T-helper 1 cell treated with Interleukin-12 subunit alpha and Interleukin-12 subunit beta and Interleukin-4 antibody, amounts not matched to agents 30 μg/mL and 1 μg/mL, for 36 hours (primary cell): ENCODE measurements around the gene STAT4.

Source experiments
- H3K27ac Mint-ChIP-seq: one replicate; pipeline ENCODE4 v1.8.0; 2021; ENCODE audit warnings: mild to moderate bottlenecking, mixed read lengths
- H3K27me3 Mint-ChIP-seq: one replicate; pipeline ENCODE4 v1.8.0; 2021; ENCODE audit warnings: low read depth, mixed read lengths
- H3K36me3 Mint-ChIP-seq: one replicate; pipeline ENCODE4 v1.8.0; 2021; ENCODE audit warnings: low read depth, mixed read lengths
- H3K4me1 Mint-ChIP-seq: one replicate; pipeline ENCODE4 v1.8.0; 2021; ENCODE audit warnings: low read depth, mixed read lengths
- H3K4me3 Mint-ChIP-seq: one replicate; pipeline ENCODE4 v1.8.0; 2021; ENCODE audit warnings: mild to moderate bottlenecking, moderate library complexity, mixed read lengths
- H3K9me3 Mint-ChIP-seq: one replicate; pipeline ENCODE4 v1.8.0; 2021; ENCODE audit warnings: mixed read lengths

STAT4 gene

DNA sequence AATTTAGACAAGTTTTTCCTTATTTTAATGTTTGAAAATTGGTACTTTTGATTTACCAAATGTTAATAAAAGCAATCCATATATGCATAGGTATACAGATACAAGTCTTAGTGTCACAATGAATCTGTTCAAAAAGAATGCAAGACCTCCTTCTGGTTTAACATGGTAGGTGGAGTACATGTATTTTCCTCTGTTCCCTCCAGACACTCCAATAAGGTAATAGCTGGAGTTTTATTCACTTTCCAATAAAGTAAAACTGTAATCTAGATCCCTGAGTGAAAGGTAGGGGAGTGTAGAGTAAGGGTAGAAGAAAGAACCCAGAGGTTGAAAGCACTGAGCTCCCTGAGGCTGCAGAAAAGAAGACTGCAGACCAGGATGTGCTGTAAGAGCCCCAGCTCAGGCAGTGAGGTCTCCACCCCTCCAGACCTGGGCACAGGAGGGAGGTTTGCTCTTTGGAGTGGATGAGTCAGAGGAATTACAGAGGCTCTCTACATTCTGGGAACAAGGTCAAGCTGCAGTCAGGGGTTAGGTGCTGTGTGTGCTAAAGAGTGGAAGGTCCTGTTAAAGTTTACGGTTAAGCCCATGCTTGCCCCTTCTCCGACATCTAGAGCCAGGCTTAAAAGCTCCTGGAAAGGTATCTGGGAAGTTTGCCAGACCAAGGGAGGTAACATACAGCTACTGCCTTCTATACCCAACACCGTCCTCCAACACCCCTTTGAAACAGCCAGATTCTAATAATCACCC, 109.2 kb downstream of the STAT4 start:
- Mint-ChIP-seq H3K27me3 (no peaks in the 10 kb centered on the region), H3K4me1 (peaks cover 42% of the 10 kb centered on the region), H3K36me3 (peaks cover 69% of the 10 kb centered on the region), H3K9me3 (peaks cover 10% of the 10 kb centered on the region), H3K27ac (peak overlapping the region; percentile 21), H3K4me3 (no peak overlapping the region)

DNA sequence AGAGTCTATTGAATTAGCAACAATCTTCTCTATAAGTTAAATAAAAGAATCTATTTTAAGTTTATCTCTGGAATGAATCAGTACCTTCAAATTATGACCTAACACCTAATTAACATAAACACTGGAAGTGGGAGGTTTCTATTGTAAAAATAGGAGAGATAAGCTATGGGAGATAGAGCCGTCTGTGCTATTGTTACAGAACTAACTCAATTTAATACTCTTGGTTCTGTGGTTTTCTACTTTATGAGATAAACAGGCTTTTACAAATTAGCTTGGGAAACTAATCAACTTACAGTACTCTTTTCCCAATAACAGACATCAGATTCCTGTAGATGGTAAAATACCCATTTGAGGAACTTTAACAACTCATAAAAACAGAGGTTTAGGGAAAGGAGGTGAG, 111.2 kb downstream of the STAT4 start:
- no peak overlapping the region for H3K4me3 Mint-ChIP-seq
- H3K27me3 Mint-ChIP-seq = no peaks in the 10 kb centered on the region
- peaks cover 44% of the 10 kb centered on the region for H3K4me1 Mint-ChIP-seq
- H3K9me3 Mint-ChIP-seq = peaks cover 7% of the 10 kb centered on the region
- peaks cover 69% of the 10 kb centered on the region for H3K36me3 Mint-ChIP-seq
- peak overlapping the region; percentile 91 for H3K27ac Mint-ChIP-seq

GRCh38 chr2:191038741-191039140, 112.1 kb downstream of the STAT4 start:
- H3K27ac Mint-ChIP-seq = peak overlapping the region; percentile 91
- no peaks in the 10 kb centered on the region for H3K9me3 Mint-ChIP-seq
- no peaks in the 10 kb centered on the region for H3K27me3 Mint-ChIP-seq
- peak overlapping the region; percentile 66 for H3K4me3 Mint-ChIP-seq
- peaks cover 44% of the 10 kb centered on the region for H3K4me1 Mint-ChIP-seq
- H3K36me3 Mint-ChIP-seq = peaks cover 65% of the 10 kb centered on the region

GRCh38 chr2:191038241-191038725, 112.5 kb downstream of the STAT4 start:
- no peaks in the 10 kb centered on the region for H3K9me3 Mint-ChIP-seq
- H3K4me3 Mint-ChIP-seq = peak overlapping the region; percentile 66
- peaks cover 44% of the 10 kb centered on the region for H3K4me1 Mint-ChIP-seq
- peak overlapping the region; percentile 91 for H3K27ac Mint-ChIP-seq
- peaks cover 65% of the 10 kb centered on the region for H3K36me3 Mint-ChIP-seq
- no peaks in the 10 kb centered on the region for H3K27me3 Mint-ChIP-seq

- Mint-ChIP-seq H3K27ac (peak overlapping the region; percentile 91), H3K4me3 (peak overlapping the region; percentile 23), H3K36me3 (peaks cover 69% of the 10 kb centered on the region), H3K9me3 (no peaks in the 10 kb centered on the region), H3K4me1 (peaks cover 50% of the 10 kb centered on the region), H3K27me3 (no peaks in the 10 kb centered on the region)
These were observed 113.4 kb downstream of the STAT4 start for GRCh38 chr2:191037351-191037750.

- peaks cover 44% of the 10 kb centered on the region for H3K4me1 Mint-ChIP-seq
- peaks cover 69% of the 10 kb centered on the region for H3K36me3 Mint-ChIP-seq
- H3K9me3 Mint-ChIP-seq = no peaks in the 10 kb centered on the region
- no peak overlapping the region for H3K4me3 Mint-ChIP-seq
- H3K27me3 Mint-ChIP-seq = no peaks in the 10 kb centered on the region
- H3K27ac Mint-ChIP-seq = no peak overlapping the region
These were observed 114.4 kb downstream of the STAT4 start for GRCh38 chr2:191036363-191036762.

DNA sequence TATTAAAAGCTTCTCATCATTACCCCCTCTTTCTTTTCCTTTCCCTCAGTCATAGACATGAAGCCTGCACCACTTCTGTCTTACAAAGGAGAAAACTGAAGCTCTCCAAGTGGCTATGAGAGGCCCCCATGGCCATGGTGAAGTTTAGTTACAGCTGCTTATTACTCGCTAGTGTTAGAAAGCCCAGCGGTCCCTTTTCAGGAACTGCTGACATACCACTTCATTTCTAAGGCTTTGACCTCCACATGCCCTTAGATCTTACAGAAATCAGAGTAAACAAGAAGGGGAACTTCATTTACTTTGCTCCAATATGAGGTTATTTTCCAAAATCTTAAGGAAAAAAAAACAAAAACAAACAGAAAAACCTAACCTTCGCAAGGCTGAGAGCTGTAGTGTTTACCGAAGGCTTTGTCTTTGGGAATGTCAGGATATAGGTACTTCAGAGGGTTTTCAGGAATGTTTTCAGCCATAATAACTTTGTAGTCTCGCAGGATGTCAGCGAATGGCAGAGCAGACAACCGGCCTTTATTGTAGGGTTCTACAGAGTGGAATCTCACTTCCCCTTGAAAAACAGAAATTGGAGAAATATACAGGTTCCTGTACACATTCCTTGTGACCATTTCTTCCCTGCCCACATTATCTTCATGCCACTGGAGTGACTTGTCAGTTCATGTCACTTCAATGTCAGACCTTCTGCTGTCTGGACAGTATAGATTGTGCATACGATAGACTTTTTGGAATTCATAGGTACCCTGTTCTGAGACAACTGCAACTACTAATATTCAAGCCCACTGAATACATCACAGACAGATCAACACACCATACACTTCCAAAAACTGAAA, 118.0 kb downstream of the STAT4 start:
- no peaks in the 10 kb centered on the region for H3K9me3 Mint-ChIP-seq

GRCh38 chr2:191031256-191031655, 119.5 kb downstream of the STAT4 start:
- H3K9me3 Mint-ChIP-seq = no peaks in the 10 kb centered on the region
- H3K27me3 Mint-ChIP-seq = no peaks in the 10 kb centered on the region
- H3K4me1 Mint-ChIP-seq = peaks cover 44% of the 10 kb centered on the region
- H3K4me3 Mint-ChIP-seq = no peak overlapping the region
- peaks cover 66% of the 10 kb centered on the region for H3K36me3 Mint-ChIP-seq
- peak overlapping the region; percentile 8 for H3K27ac Mint-ChIP-seq

More for the DNA sequence above, 118.0 kb downstream of the STAT4 start:
- Mint-ChIP-seq H3K4me1 (peaks cover 50% of the 10 kb centered on the region), H3K36me3 (peaks cover 70% of the 10 kb centered on the region), H3K27ac (no peak overlapping the region), H3K27me3 (no peaks in the 10 kb centered on the region), H3K4me3 (no peak overlapping the region)

DNA sequence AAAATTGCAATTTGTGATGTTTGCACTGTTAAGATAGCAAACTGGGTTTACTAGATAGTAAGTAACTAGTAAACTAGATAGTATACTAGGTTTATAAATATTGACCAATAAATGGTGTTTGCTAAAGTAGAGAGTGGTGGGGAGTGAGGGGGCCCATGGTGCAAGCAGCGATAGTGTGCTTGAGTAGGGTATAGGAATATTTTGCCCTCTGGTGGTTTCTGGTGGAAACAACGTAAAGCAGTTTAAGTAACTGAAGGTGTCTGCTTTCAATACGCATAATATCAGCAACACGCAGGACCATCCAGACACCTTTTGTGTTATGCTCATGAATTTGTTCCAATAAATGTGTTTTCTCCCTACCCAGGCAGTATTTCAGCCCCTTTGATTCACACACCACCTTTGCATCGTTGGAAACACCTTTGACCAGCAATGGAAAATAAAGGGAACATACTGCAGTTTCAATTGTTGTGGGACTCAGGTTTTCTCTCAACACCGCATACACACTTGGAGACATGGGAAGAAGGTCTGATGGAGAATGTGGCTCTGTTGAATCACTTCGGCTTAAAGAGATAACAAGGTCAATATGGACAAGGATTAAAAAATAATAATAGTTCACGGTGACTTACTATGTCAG, 120.2 kb downstream of the STAT4 start:
- Mint-ChIP-seq H3K27ac (peak overlapping the region; percentile 8), H3K4me1 (peaks cover 49% of the 10 kb centered on the region), H3K9me3 (peaks cover 4% of the 10 kb centered on the region), H3K27me3 (no peaks in the 10 kb centered on the region), H3K4me3 (peak overlapping the region; percentile 12), H3K36me3 (peaks cover 67% of the 10 kb centered on the region)

DNA sequence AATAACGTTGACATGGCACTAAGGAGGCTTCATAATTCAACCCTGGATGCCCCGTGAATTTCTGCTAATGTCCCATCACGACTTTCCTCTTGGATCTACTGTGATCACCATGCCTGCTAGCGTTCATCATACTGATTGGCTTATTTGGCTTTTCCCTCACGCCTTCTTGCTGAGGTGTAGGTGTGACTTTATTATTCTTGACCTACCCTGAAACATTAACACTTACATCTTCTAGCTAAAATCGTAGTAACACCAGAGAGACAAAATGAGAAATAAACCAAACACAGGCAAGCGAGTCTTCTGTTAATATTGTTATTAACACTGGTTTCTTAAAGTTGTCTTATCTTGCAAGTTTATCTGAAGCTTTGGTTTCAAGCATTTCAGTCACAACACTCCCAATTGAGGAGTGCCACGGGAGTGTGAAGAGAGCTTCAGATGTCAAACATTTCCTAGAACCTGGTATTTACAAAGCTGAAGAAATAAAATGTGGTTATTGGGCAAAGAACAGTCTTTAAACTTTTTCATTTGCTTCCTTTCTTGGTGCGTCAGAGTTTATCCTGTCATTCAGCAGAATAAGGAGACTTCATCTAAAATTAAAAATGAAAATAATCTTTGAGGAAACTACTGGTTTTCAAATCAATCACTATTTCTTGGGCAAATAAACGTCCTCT, 121.4 kb downstream of the STAT4 start:
- peaks cover 4% of the 10 kb centered on the region for H3K9me3 Mint-ChIP-seq
- H3K27me3 Mint-ChIP-seq = no peaks in the 10 kb centered on the region
- H3K4me1 Mint-ChIP-seq = peaks cover 57% of the 10 kb centered on the region
- H3K27ac Mint-ChIP-seq = peak overlapping the region; percentile 56
- peak overlapping the region; percentile 47 for H3K4me3 Mint-ChIP-seq
- H3K36me3 Mint-ChIP-seq = peaks cover 59% of the 10 kb centered on the region

DNA sequence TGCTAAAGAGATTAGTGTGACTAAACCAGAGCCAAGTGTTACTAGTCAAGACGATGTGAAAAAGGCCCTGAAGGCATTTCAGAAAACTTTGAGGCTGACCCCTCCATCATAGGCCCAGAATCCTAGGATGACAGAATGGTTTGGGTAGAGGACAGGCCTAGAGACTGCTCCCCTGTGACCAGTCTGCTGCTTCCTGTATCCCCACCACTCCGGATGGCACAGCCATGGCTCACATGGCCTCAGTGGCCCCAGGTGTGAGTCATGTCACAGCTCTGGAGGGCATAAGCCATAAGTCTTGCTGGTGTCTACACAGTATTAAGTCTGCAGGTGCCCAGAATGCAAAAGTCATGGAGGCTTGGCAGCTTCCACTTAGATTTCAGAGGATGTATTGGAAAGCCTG, 124.4 kb downstream of the STAT4 start:
- Mint-ChIP-seq H3K36me3 (peaks cover 40% of the 10 kb centered on the region), H3K9me3 (peaks cover 4% of the 10 kb centered on the region), H3K27ac (peak overlapping the region; percentile 53), H3K4me1 (peaks cover 50% of the 10 kb centered on the region), H3K27me3 (no peaks in the 10 kb centered on the region), H3K4me3 (no peak overlapping the region)

DNA sequence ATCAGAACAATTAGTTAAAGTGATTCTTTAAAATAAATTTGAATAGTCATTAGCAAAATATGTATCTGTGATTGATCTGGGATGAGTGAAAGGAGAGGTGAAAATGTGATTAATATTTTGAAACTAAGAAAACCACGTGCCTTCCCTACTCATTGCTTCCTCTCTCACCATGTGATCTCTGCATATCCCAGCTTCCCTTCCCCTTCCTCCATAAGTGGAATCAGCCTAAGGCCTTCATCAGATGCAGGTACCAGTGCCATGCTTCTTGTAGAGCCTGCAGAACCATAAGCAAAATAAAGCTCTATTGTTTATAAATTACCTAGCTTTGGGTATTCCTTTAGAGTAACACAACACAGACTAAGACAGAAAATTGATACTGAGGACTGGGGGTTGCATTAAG, 125.7 kb downstream of the STAT4 start:
- H3K36me3 Mint-ChIP-seq = peaks cover 30% of the 10 kb centered on the region
- H3K4me3 Mint-ChIP-seq = peak overlapping the region; percentile 61
- H3K4me1 Mint-ChIP-seq = peaks cover 40% of the 10 kb centered on the region
- peaks cover 4% of the 10 kb centered on the region for H3K9me3 Mint-ChIP-seq
- peak overlapping the region; percentile 60 for H3K27ac Mint-ChIP-seq
- H3K27me3 Mint-ChIP-seq = no peaks in the 10 kb centered on the region

DNA sequence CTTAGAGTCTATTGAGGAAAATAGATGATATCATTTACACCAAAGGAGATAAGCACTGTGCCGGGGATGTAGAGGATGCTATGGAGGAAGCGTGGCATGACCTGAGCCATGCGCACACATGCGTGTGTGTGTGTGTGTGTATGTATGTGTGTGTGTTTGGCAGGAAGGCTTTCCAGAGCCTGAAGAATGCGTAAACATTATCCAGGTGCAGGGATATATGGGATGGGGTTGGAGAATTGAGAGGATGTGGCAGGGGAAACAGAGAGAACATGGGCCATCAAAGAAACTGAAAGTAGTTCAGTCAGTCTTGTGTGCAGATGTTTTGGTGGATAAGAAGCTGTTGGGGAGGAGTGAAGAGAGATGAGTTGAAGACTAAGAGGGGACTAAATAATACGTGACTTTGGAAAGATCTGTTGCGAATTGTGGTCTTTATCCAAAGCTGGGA, 127.5 kb downstream of the STAT4 start:
- H3K4me3 Mint-ChIP-seq = no peak overlapping the region
- no peaks in the 10 kb centered on the region for H3K27me3 Mint-ChIP-seq
- peaks cover 21% of the 10 kb centered on the region for H3K36me3 Mint-ChIP-seq
- H3K27ac Mint-ChIP-seq = no peak overlapping the region
- H3K4me1 Mint-ChIP-seq = peaks cover 36% of the 10 kb centered on the region
- peaks cover 4% of the 10 kb centered on the region for H3K9me3 Mint-ChIP-seq
